Mucosa of stomach (tissue), 1 donor: ENCODE measurements around the gene MRPL20.
A peak's percentile ranks its signal among the peaks of the same experiment; 100 is the strongest.
"Not testable (repeated sequence)": the region's sequence is repeated elsewhere in the genome, so short reads cannot be mapped to it uniquely, and the experiment has no call there.

Source experiments
- H3K27me3 ChIP-seq: one replicate; pipeline ENCODE4 v1.7.0; 2013; ENCODE audit warnings: mild to moderate bottlenecking, low read length; ENCODE audit not compliant: control insufficient read depth, insufficient read depth
- H3K36me3 ChIP-seq: one replicate; pipeline ENCODE4 v1.7.0; 2013; ENCODE audit warnings: low read length; ENCODE audit not compliant: control insufficient read depth, insufficient read depth
- H3K4me1 ChIP-seq: one replicate; pipeline ENCODE4 v1.7.0; 2013; ENCODE audit warnings: mild to moderate bottlenecking, low read length; ENCODE audit not compliant: control insufficient read depth, insufficient read depth
- H3K4me3 ChIP-seq: one replicate; pipeline ENCODE4 v1.7.0; 2013; ENCODE audit warnings: low read length
- H3K9ac ChIP-seq: one replicate; pipeline ENCODE4 v1.7.0; 2013; ENCODE audit warnings: mild to moderate bottlenecking, low read length, moderate library complexity
- H3K9me3 ChIP-seq: one replicate; pipeline ENCODE4 v1.7.0; 2013; ENCODE audit warnings: mild to moderate bottlenecking, low read length, moderate library complexity; ENCODE audit not compliant: control insufficient read depth
- donor health status: Pancreatic carcinoma.

MRPL20 gene

DNA sequence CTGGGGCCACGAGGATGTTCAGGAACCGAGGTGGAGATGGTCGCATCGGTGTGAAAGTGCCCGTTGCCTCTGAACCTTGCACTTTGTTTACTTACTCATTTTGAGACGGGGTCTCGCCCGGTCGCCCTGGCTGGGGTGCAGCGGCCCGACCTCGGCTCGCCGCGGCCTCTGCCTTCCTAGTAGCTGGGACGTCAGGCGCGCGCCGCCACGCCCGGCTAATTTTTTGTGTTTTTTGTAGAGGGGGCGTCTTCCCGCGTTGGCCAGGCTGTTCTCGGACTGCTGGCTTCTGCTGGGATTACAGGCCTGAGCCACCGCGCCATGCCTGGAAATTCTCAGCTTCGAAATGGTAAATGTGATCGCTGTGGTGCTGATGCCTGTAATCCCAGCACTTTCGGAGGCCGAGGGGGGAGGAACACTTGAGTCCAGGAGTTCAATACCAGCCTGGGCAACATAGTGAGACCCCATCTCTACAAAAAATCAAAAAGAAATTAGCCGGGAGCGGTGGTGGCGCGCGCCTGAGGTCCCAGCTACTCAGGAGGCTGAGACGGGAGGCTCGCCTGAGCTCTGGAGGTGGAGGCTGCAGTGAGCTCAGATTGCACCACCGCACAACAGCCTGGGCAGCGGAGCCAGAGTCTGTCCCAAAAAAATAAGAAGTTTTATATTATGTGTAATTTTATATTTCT is 684 bp upstream of the MRPL20 start:
- peak overlapping the region; percentile 91 for H3K9ac ChIP-seq
- H3K9me3 ChIP-seq, result no peaks in the 10 kb centered on the region
- H3K4me1 ChIP-seq, result peaks cover 16% of the 10 kb centered on the region
- peak overlapping the region; percentile 97 for H3K4me3 ChIP-seq
- no peaks in the 10 kb centered on the region for H3K27me3 ChIP-seq
- peaks cover 7% of the 10 kb centered on the region for H3K36me3 ChIP-seq

DNA sequence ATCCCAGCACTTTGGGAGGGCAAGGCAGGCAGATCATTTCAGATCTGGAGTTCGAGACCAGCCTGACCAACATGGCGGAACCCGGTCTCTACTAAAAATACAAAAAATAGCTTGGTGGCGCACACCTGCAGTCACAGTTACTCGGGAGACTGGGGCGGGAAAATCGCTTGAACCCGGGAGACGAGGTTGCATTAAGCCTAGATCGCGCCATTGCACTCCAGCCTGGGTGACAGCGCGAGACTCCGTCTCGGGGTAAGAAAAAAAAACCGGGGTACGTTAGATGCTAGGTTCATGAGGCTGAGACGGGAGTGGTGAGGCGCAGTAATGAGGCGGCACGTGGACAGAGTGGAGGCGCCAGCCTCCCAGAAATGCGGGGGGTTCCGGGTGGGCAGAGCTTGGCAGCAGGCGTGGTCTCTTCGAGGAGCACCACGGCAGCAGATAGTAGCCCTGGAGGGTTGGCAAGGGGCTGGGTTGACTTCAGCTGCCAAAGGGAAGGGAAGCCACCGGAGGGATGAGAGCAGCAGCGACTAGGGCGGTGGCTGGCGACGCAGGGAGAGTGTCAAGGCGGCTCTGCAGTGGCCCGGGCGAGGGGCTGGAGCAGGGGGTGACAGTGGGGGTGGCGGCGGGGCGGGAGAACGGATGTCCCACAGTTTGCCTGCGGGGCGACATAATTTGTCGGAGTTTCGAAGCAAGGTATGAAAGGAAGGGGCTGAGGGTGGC is 832 bp downstream of the MRPL20 start:
- Histone ChIP-seq H3K27me3 (no peaks in the 10 kb centered on the region), H3K4me1 (peaks cover 16% of the 10 kb centered on the region), H3K36me3 (peaks cover 7% of the 10 kb centered on the region), H3K4me3 (peak overlapping the region; percentile 97), H3K9ac (peak overlapping the region; percentile 91), H3K9me3 (no peaks in the 10 kb centered on the region)

DNA sequence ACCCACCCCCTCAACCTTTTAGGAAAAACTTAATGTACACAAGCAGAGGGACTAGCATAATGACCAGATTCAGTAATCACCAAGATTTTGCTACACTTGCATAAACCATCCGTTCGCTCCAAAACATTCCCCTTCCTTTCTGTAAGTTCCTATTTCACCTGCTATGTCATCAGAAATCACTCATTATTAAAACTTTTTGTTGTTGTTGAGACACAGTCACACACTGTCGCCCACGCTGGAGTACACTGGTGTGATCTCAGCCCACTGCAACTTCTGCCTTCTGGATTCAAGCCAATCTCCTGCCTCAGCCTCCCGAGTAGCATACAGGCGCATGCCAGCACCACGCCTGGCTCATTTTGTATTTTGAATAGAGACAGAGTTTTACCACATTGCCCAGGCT is 3.4 kb downstream of the MRPL20 start:
- H3K27me3 ChIP-seq, result no peaks in the 10 kb centered on the region
- H3K9me3 ChIP-seq, result no peaks in the 10 kb centered on the region
- H3K4me1 ChIP-seq, result peaks cover 27% of the 10 kb centered on the region
- no peak overlapping the region for H3K4me3 ChIP-seq
- H3K36me3 ChIP-seq, result peaks cover 7% of the 10 kb centered on the region
- no peak overlapping the region for H3K9ac ChIP-seq

DNA sequence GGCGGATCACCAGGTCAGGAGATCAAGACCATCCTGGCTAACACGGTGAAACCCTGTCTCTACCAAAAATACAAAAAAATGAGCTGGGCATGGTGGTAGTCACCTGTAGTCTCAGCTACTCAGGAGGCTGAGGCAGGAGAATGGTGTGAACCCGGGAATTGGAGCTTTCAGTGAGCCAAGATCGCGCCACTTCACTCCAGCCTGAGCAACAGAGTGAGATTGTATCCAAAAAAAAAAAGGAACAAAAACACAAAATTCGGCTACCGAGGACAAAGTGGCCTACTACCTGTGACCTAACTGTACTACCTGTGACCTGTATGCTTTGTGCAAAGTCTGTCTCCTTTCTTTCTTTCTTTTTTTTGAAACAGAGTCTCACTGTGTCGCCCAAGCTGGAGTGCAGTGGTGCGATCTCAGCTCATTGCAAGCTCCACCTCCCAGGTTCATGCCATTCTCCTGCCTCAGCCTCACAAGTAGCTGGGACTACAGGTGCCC is 4.1 kb downstream of the MRPL20 start:
- not testable (repeated sequence) for H3K4me3 ChIP-seq, H3K27me3 ChIP-seq, H3K9ac ChIP-seq, H3K36me3 ChIP-seq, H3K9me3 ChIP-seq
- peaks cover 25% of the 10 kb centered on the region for H3K4me1 ChIP-seq

DNA sequence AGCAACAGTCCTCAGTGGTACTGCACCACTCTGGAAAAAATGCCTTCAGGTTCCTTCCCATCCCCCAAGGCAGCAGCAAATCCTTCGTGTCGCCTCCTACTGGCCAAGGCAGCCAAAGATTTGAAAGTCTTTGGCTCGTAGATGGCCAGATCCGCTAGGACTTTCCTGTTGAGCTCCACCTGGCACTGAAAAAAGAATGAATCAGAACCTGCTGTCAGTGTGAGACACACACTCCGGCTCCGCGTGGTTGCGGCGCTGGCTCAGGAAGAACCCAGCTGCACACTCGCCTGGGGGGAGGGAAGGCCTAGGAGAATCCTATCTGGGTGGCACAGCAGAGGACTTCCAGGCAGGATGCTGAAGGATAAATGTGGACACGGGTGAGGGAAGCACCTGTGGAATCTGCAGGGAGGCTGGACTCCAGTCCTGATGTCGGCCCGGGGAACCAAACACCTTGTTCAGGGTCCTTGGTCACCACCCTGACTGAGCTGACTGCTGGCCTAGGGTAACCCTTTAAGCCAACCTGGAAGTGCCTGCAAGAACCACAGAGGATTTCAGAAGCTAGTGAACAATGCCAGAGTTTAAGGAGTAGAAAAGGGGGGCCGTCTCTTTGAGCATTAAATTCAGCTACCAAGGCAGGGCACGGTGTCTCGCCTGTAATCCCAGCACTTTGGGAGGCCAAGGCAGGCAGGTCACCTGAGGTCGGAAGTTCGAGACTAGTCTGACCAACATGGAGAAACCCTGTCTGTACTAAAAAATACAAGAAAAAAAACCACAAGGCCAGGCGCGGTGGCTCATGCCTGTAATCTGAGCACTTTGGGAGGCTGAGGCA is 4.8 kb downstream of the MRPL20 start:
- no peaks in the 10 kb centered on the region for H3K27me3 ChIP-seq
- H3K4me3 ChIP-seq, result no peak overlapping the region
- H3K9me3 ChIP-seq, result no peaks in the 10 kb centered on the region
- H3K4me1 ChIP-seq, result peaks cover 31% of the 10 kb centered on the region
- H3K9ac ChIP-seq, result no peak overlapping the region
- peaks cover 16% of the 10 kb centered on the region for H3K36me3 ChIP-seq

DNA sequence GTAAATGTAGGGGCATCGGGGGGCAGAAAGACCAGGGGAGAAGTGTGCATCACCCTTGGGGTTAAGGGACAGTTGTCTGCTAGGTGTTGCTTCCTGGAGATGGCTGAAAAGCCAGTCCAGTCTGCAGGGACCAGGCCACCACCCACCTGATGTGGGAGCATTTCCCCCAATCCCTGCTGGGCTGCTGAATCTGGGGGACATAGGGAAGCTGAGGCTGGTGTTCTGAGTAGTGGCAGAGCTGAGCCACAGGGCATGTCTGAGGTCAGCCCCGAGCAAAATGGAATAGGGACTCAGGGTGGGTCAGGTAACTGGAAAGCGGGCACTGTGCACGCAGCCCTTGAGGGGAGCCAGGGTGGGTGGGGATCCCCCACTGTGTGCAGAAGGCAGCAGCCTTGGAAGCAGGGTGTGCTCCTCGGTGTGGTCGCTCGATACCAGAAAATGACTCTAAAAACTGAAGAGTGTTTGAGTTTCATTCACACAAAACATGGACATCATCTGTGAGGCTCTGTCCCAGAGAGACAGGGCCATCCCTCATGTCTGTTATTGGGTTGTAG is 5.6 kb downstream of the MRPL20 start:
- no peaks in the 10 kb centered on the region for H3K27me3 ChIP-seq
- H3K9me3 ChIP-seq, result no peaks in the 10 kb centered on the region
- peaks cover 18% of the 10 kb centered on the region for H3K36me3 ChIP-seq
- H3K4me3 ChIP-seq, result no peak overlapping the region
- H3K9ac ChIP-seq, result no peak overlapping the region
- H3K4me1 ChIP-seq, result peaks cover 34% of the 10 kb centered on the region

DNA sequence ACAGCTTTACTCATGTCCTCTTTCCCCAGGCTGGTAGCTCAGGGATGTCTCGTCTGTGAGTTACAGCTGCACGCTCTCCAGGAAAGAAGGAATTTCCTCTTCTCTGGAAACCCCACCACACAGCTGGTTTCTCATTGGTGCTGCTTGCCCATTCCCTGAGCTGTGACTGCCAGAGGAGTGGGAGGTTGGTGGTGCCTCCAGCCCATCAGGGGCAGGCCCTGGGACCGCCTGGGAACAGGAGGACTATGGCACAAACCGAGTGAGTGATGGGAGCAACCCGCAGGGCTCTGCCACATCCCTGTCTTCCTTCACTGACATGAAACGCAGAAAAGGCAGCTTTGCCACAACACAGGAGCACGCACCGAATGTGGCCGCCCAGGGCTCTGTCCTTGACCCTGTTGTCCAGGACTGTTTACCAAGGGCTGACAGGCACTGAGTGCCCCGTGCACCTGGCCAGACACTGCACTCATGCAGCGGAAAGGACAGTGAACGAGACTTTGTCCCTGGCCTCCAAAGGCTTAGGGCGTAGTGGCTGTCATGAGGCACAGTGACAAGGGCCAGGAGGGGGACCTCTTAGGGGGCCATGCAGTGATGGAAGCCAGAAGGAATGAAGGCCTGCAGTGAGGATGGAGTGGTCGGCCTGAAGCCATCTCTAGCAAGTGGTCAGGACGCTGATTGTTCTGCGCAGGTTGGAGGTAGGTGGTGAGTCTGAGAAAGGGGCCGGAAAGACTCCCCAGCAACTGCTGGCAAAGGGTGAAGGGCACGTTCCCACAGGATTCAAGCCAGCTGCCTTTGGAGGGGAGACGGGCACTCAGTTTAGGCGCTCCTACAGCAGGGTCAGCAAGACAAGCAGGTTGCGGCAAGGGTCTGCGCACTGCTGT is 6.3 kb downstream of the MRPL20 start:
- no peaks in the 10 kb centered on the region for H3K27me3 ChIP-seq
- no peaks in the 10 kb centered on the region for H3K9me3 ChIP-seq
- peak overlapping the region; percentile 95 for H3K4me3 ChIP-seq
- peak overlapping the region; percentile 93 for H3K9ac ChIP-seq
- peaks cover 18% of the 10 kb centered on the region for H3K36me3 ChIP-seq
- peaks cover 27% of the 10 kb centered on the region for H3K4me1 ChIP-seq

DNA sequence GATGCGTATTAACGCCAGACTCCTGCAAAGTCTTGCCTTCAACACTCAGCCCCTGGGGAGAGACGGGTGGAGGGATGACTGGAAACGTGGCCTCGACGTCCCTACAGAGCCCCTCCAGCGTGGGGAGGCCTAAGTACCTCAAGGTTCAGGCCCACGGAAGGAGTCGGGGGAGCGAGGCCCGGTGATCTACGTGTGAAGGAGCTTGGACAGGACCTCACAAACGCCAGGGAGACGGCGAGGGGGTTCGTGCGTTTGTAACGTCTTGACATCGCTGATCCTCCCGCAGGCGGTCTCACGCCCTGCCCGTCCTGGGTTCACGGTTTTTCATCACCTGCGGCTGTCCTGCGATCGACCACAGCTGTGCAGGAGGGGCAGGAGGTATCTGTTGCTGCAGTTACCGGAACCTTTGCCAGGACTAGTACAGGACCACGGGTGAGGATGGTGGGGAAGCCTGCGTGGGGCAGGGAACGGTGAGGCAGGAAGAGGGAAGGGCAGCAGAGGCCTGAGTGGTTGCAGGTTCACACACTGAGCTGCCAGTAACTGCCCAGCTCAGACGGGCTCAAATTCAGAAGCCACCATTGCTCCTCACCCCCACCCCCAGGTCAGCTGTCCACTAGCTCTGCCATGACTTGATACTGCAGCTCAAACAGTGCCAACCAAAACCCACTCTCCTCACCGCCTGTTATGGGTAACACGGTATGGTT is 7.1 kb downstream of the MRPL20 start:
- Histone ChIP-seq H3K4me3 (peak overlapping the region; percentile 95), H3K4me1 (peaks cover 27% of the 10 kb centered on the region), H3K27me3 (no peaks in the 10 kb centered on the region), H3K9ac (peak overlapping the region; percentile 93), H3K9me3 (no peaks in the 10 kb centered on the region), H3K36me3 (peaks cover 11% of the 10 kb centered on the region)

DNA sequence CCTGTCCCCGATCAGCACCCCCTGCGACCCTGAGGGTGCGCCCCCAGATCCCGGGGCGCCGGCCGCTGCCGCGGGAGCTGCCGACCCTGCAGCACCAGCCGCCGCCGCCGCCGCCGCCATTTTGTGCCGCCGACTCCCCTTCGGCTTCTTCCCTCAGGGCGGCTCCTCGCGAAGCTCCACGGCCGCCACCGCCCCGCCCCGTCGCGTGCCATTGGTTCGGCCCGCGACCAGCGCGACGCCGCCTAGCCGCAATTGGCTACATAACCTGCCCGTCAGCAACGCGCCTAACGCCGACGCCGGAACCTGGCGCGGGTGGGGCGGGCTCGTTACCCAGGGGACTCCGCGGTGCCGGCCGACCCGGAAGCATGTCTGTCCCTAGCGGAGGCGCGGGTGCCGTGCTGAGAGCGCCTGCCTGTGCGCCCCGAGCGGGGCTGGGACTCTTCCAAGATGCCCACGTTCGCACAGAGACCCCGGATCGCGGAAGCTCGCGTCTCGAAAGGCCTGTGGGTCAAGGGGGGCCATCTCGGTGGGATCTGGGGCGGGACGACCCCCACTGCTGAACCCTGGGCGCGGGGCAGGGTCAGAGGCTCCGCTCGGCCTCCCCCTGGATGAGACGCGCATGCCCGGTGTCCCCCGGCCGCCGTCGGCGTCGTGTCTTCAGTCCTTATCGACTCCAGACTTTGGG is 7.8 kb downstream of the MRPL20 start, which contains the start of gene CCNL2:
TSS of gene CCNL2 (minus strand) at position 149 of the 685 bp plus-strand sequence. CDS start at position 120, 29 bp downstream.
- H3K4me1 ChIP-seq, result peaks cover 27% of the 10 kb centered on the region
- no peaks in the 10 kb centered on the region for H3K9me3 ChIP-seq
- H3K36me3 ChIP-seq, result peaks cover 12% of the 10 kb centered on the region

DNA sequence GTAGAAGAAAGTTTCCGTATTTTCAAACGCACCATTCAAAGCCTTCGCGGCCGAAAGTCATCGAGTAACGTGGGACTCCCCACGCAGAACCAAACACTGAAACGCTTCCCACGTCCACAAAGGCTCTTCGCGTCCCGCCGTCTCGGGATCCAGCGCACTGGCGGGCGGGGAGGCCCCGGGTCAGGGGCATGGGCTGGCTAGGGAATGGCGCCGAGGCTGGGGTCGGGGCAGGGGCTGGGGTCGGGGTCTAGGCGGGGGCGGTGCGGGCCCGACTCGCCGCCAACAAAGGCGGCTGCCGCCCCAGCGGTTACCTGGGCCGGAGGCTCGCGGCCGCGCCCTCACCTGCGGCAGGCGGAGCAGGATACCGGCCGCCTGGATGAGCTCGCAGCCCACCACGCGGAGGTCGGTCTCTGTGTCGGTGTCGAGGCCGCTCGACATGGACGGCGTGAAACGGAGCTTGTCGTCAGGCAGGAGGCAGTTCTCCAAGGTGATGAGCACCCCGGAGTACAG is 8.4 kb downstream of the MRPL20 start:
- Histone ChIP-seq H3K9ac (peak overlapping the region; percentile 87), H3K4me1 (peaks cover 27% of the 10 kb centered on the region), H3K4me3 (peak overlapping the region; percentile 80), H3K27me3 (no peaks in the 10 kb centered on the region), H3K36me3 (peaks cover 18% of the 10 kb centered on the region), H3K9me3 (no peaks in the 10 kb centered on the region)

More for the DNA sequence above, 7.8 kb downstream of the MRPL20 start, which contains the start of gene CCNL2:
- H3K9ac ChIP-seq, result peak within 1 kb of the TSS; percentile 93
- no peaks in the 10 kb centered on the region for H3K27me3 ChIP-seq
- peak within 1 kb of the TSS; percentile 95 for H3K4me3 ChIP-seq
